Activated CD4-positive, alpha-beta T cell treated with anti-CD3 and anti-CD28 coated beads, Interleukin-2, amount 50 U/mL, for 4 hours (primary cell): Measurements from ENCODE around the gene BPIFB4.
"Not testable (repeated sequence)": the region's sequence is repeated elsewhere in the genome, so short reads cannot be mapped to it uniquely, and the experiment has no call there.

ENCODE experiments used
- DNase-seq, 2 experiments: peaks; one replicate each; pipeline ENCODE4 v3.0.0-alpha.2; 2020

BPIFB4 gene

GRCh38 chr20:33079259-33079658, at the start of gene BPIFB4:
Gene BPIFB4 (plus strand): TSS chr20:33079643. CDS start chr20:33081527, 1,884 bp downstream.
- no peak for DNase-seq

- no peak for DNase-seq
Observed at GRCh38 chr20:33030076-33030475, 49.4 kb upstream of the BPIFB4 start.

DNA sequence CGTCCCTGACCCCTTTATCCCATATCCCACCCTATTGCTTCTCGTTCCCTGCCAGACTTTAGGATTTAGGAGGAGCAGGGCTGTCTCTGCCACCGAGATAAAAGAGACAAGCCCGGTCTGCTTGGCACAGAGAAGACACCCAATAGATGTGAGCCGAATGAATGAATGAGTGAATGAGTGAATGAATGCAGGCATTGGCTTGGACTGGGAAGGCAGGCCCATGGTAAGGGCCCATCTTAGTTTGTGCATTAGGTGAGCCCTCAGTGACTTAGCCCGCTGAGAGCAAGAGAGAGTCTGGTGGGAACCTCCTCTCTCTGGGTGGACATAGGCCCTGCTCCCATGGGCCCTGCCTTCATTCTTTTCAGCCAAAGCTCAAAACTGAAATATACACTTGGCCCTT, 48.9 kb upstream of the BPIFB4 start:
- no peak for DNase-seq

DNA sequence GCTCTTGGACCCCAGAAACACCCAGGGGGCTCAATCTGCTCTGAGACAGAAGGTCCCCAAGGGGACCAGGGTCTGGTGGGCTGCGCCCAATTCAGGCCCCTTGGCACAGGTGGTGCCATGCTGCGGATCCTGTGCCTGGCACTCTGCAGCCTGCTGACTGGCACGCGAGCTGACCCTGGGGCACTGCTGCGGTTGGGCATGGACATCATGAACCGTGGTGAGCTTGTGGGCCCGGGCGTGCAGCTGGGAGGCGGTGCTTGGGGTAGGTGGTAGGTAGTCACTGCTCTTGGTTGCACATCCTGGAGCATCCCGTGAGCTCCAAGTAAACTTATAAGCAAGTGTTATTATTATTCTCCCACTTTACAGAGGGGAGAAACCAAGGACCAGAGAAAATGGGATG, 47.9 kb upstream of the BPIFB4 start, which contains the start of gene BPIFB6:
Gene BPIFB6 (plus strand): TSS at position 118 of the 400 bp plus-strand sequence. CDS start 0 bp downstream, at position 118.
- DNase-seq: no peak

DNA sequence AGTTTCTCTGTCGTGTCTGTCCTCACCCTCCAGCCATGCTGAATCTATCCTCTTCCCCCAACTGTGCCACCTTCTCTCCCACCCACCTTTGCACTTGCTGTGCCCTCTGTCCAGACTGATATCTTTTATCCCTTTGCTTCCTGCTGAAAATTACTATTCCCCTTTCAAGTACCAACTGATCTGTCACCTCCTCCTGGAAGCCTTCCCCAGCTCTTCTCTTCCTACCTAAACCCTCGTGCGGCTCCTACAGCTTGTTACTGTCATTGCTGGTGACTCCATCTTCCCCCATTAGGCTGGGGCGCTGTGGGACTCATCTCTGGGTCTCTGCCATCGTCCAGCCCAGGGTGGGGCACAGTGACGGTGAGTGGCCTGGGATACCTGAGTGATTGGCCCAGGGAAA, 46.9 kb upstream of the BPIFB4 start:
- no peak for DNase-seq

DNA sequence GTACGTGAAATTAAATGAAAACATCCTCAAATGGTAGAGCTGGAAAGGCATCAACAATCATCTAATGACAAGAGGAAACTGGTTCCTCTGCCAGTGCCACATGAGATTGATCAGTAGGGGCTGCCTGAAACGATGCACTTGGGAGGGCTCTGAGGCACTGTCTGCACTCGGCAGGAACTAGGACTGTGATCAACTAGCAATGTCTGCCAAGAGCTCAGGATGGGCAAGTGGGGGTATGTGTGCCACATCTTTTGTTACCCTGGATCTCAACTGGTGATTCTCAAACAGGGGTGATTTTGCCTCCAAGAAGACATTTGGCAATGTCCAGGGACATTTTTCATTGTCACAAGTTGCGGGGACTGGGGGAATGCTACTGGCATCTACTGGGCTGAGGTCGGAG, 46.1 kb upstream of the BPIFB4 start:
- DNase-seq: no peak

DNA sequence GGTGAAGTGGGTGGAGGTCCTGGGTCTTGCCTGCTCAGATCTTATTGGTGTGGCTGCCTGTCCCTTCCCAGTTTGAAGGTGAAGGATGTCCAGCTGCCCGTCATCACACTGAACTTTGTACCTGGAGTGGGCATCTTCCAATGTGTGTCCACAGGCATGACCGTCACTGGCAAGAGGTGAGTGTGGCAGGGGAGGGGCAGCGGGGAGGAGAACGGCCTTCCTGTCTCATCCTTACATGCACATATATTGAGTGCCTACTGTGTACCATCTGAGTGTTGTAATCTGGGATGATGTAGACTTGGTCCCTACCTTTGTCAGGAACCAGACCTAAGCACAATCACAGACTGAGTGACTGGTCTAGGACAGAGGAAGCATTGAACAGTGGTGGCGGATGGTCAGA, 45.3 kb upstream of the BPIFB4 start:
- DNase-seq: no peak

DNA sequence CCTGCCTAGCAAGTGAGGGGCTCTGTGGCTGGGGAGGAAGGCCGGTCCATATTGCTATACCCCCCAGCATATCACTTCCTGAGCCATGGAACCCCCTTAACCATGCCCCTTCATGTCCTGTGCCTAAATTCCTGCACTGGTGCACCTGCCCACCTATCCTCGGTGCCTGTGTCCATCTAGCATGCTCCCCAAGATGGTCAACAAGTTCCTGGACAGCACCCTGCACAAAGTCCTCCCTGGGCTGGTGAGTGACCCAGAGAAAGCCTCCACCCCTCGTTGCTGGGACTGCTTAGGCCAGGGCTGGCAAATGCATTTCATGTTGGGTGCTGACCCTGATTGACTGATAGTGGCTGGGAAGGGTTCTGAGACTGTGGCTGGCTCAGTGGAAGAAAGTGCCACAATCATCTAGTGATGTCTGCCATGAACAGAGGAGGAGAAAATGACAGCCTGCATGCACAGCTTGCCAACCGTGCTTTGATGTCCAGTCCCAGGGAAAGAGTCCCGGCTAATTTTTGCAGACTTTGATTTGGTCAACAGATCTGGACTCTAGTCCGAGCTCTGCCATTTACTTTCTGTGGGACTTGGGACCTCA, 44.4 kb upstream of the BPIFB4 start:
- DNase-seq: no peak

- no peak for DNase-seq
Observed at GRCh38 chr20:33037456-33037855, 42.0 kb upstream of the BPIFB4 start.

GRCh38 chr20:33038243-33038642, 41.2 kb upstream of the BPIFB4 start:
- DNase-seq: no peak

- DNase-seq: no peak
Observed at GRCh38 chr20:33042430-33042829, 37.0 kb upstream of the BPIFB4 start.

- no peak for DNase-seq
Observed at GRCh38 chr20:33042983-33043730, 36.3 kb upstream of the BPIFB4 start.

GRCh38 chr20:33043731-33044181, 35.7 kb upstream of the BPIFB4 start:
- DNase-seq: no peak

DNA sequence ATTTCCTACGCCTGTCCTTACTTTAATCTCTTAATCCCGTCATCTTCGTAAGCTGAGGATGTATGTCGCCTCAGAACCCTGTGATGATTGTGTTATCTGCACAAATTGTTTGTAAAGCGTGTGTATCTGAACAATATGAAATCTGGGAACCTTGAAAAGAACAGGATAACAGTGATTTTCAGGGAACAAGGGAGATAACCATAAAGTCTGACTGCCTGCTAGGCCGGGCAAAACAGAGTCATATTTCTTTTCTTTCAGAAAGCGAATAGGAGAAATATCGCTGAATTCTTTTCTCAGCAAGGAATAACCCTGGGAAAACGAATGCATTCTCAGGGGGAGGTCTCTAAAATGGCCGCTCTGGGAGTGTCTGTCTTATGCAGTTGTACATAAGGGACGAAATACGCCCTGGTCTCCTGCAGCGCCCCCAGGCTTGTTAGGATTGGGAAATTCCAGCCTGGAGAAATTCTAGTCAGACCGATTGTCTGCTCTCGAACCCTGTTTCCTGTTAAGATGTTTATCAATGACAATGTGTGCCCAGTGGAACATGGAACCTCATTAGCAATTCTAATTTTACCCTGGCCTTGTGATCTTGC, 34.2 kb upstream of the BPIFB4 start:
- not testable (repeated sequence) for DNase-seq

GRCh38 chr20:33046412-33046811, 33.0 kb upstream of the BPIFB4 start:
- no peak for DNase-seq

- DNase-seq: no peak
Observed at GRCh38 chr20:33051333-33051732, 28.1 kb upstream of the BPIFB4 start.

DNA sequence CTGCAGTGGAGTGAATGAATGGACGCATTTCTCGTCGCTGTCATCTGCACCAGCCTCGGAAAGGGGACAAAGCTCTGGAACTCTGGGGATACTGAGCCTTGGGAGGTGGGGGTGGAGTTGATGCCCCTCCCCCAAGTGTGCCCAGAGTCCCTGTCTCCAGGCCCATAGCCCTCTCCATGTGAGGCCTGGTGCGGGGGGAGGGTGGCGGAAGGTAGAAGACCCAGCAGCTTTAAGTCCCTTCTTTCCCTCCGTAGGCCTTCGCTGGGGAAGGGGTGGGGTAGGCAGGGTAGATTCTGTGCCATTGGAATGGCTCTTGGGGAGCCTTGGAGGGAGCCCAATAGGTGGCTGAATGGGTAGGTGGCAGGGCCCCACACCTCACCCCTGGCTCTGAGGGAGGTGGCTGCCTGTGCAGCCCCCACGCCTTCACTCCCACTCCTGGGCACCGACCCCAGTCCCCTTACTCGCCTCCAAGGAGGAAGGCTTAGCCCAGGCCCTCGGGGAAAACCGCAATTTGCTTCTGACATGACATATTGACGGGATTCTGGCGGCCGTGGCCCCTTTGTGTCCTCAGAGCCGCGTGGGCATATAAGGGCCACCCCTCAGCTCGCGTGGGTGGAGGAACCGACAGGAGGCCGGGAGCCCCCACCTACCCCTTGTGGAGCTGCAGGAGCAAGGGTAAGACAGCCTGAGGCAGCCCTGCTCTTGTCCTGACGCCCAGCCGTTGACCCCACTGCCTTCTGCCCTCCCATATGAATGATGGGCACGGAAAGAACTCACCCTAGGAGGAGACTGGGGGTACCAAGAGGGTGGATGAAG, 25.9 kb upstream of the BPIFB4 start, which contains the start of gene BPIFB3:
Gene BPIFB3 (plus strand): TSS at position 613 of the 816 bp plus-strand sequence. CDS start 1,533 bp downstream, outside the sequence.
- DNase-seq: no peak

GRCh38 chr20:33054381-33054780, 25.1 kb upstream of the BPIFB4 start:
- DNase-seq: no peak

DNA sequence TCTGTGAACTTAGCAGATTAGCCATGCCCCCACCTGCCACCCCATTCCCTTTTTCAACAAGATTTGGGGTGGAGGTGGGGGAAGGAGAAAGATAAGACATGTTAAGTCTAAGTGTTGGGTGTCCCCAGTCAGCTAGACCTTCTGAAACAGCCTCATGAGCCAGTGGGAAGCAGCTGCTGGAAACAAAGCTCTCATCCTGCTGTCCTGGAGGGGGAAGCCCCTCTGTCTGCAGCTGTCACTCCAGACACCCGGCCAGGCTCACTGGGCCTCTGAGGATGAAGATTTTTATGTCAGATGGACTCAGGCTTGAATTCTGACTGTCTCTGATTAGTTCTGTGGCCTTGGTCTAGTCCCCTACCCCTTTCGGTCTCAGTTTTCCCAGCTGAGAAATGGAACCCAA, 24.7 kb upstream of the BPIFB4 start:
- DNase-seq: no peak

DNA sequence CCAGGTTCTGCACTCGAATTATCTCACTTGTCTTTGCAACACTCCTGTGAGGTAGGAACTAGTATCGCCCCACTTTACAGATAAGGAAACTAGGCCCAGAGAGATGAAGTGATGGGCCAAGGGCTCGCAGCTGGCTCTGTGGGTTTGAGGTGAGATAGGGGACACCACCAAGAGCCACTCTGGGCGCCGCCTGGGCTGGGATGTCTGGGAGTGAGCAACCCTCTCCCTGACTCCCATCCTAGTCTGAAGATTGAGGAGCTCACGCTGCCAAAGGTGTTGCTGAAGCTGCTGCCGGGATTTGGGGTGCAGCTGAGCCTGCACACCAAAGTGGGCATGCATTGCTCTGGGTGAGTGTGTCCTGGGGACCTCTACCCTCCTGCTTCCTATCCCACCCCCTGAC, 20.3 kb upstream of the BPIFB4 start:
- no peak for DNase-seq

- DNase-seq: no peak
Observed at GRCh38 chr20:33059741-33060390, 19.6 kb upstream of the BPIFB4 start.

DNA sequence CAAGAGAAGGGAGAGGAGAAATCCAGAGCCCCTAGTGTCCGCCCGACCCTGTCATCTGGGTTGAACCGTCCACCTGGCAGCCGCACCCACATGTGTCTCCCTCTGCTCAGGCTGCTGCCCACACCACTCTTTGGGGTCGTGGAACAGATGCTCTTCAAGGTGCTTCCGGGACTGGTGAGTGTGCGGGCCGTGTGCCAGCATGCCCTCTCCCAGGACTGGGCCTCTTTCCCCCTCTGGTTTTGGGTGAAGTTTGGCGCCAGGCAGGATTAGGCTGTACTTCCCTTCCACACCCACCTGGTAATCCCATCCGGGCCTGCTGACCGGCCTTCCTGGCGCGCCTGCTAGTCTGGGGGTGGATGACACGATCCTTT, 17.8 kb upstream of the BPIFB4 start:
- DNase-seq: no peak
